GOT3 (cell line): ENCODE measurements around the gene PANK4.
"Not testable (repeated sequence)": the region's sequence is repeated elsewhere in the genome, so short reads cannot be mapped to it uniquely, and the experiment has no call there.

Experiments used
- DNase-seq: peaks from one replicate; lab custom pipeline; 2025; ENCODE audit warnings: mixed read lengths; lab: John Stamatoyannopoulos, UW

The PANK4 gene

DNA sequence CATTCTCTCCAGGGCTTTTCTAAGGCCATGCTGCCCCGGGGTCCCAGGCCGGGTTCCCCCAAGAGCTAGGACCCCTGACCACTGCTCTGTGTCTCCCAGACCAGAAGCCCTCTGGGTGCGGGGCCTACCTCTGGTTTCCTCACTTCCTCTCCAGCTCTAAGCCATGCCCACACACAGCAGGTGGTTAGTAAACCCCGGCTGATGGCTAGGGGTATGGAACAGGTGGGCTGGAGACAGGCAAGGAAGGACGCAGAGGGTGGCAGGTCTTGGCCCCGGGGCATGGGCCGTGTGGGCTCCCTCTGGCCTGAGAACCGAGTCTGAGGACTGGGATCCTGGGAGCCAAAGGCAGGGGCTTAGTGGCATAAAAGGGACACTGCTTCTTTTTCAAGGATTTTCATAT is 66.2 kb downstream of the PANK4 start:
- no peak for DNase-seq

DNA sequence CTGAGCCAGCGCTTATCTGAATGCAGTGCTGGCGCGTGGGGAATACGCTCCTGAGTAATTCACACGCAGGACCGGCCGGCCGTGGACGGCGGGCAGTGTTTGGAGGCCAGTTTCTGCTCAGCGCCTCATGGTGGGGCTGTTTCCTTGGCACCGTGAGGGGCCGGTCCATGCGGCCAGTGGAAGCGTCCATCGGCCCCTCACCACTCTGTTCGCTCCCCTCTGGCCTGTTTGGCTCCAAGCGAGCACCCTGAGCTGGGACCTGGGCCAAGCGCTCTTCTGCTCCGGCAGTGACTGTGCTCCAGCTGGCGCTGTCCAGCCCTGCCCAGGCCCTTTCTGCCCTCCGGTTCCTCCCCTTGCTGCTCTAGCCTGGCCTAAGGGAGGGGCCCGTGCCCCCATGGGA is 66.6 kb downstream of the PANK4 start:
- no peak for DNase-seq

DNA sequence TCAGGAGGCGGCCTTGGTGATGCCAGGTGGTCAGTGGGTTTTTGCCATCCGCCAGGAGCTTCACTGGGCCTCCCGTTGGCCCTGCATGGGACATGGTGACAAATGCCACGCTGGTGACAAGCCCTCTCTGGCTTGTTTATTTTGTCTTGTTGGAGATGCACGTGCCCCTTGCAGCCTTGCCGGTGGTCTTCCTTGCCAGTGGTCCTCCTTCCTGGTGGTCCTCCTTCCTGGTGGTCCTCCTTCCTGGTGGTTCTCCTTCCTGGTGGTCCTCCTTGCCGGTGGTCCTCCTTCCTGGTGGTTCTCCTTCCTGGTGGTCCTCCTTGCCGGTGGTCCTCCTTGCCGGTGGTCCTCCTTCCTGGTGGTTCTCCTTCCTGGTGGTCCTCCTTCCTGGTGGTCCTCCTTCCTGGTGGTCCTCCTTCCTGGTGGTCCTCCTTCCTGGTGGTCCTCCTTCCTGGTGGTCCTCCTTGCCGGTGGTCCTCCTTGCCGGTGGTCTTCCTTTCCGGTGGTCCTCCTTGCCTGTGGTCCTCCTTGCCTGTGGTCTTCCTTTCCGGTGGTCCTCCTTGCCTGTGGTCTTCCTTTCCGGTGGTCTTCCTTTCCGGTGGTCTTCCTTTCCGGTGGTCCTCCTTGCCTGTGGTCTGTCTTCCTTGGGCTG is 67.2 kb downstream of the PANK4 start:
- not testable (repeated sequence) for DNase-seq

DNA sequence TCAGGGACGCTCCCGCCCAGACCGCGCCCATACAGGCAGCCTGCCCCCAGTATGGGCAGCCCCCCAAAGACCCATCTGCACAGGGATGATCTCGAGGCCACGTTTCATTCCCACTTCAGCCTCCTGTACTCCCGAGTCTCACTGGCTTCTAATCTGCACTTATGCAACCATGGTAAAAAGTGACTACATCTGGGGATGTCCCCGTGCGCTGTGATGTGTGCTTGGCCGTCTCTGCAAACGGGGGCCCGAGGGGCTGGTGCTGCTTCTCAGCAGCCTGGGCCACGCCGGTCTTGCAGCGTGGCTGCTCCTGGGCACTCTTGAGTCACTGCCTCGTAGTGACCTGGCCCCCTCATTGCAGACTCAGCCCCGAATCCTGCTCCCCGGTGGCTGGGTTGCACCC is 67.7 kb downstream of the PANK4 start:
- DNase-seq: no peak
